Measurements from ENCODE around the gene FFAR3.

GRCh38 chr19:35315883-35316282 is 42.4 kb upstream of the FFAR3 start:
- TF ChIP-seq POLR2A (IDR thresholded peaks at IDR 0.05; ENCODE audit: low read depth, low read length) = no peak
- no peak for TF ChIP-seq POLR2AphosphoS5 (IDR thresholded peaks at IDR 0.05; ENCODE audit: low read depth, low read length)
- TF ChIP-seq SPI1 (IDR thresholded peaks at IDR 0.05; ENCODE audit: low read depth, low read length) = no peak
